Ramos (cell line): ENCODE measurements around the gene KLF13.

Experiments used
- in situ Hi-C: fragments of 300-500 bp; cut with MboI; formaldehyde crosslinking; loops from one replicate; pipeline ENCODE4 v1.14.3; 2022; ENCODE audit warnings: low sequenced_read_pairs; ENCODE audit not compliant: unreplicated experiment

Gene KLF13

DNA sequence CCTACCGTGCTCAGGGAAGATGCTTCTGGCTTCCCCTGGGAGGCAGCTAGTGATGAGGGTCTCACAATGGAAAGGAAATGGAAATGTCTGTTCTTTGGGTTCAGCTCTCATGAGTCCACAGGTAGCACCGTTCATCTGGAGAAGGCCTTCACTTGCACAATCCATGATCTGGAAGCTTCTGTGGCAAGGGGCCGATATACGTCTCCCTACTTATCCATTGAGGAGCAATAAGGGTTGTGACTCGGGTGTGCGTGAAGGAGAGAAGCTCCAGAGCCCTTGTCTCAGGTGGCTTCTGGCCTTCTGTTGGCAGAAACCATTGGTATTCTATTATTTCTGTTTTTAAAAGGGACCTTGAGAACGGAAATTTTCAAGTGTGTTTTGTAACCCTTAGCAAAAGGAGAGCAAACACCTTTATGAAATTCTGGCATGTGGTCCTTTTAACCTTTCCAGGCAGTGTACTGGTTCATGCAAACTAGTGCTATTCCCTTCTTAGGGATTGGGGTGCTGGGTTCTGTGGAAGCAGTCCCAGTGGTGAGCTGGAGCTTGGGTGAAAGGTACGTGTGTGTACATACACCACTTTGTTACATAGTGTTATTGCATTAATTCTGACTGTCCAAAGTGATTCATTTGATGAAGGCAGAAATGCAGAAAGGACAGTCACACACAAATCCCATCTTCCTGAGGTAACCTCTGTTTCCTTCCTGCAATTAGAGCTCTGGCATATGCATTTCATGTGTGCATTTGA, 32.5 kb downstream of the KLF13 start:
- in situ Hi-C loops: no loop called here

DNA sequence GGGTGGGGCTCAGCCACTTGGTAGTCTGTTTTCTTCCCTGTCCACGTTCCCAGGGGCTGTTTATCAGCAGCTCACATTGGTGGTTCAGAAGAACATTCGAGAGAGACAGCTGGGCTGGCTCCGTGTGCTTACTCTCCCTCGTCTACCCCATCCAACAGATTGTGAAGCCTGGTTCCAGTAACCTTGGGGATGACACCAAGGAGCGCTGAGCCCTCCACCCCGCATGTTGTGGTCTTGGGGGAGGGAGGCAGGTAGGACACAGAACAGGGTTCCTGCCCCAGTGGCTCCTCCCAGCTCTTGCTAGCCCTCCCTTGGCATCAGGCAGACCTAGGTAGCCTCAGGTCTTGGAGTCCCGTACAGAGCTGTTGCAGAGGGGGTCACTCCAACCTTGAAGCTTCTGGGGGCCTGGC, 33.1 kb downstream of the KLF13 start:
- in situ Hi-C loops: no loop called here

DNA sequence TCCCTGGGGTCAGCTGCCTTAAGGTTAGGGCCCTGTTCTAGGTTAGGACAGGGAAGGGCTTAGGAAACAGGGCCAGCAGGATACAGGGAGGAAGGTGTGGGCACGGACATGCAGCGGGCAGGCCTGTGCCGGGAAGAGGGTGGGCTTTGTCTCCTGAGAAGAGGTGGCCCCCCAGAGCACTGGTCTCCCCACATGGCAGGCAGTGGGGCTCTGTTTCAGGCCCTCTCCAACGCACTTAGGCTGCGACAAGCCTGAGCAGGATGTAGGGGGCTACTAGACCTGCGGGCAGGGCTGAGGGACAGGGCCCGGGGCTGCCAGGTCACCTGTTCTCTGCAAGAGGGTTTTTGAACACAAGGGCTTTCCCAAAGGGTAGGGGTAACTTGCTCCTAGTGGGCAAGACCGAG, 33.5 kb downstream of the KLF13 start:
- in situ Hi-C loops: no loop called here

DNA sequence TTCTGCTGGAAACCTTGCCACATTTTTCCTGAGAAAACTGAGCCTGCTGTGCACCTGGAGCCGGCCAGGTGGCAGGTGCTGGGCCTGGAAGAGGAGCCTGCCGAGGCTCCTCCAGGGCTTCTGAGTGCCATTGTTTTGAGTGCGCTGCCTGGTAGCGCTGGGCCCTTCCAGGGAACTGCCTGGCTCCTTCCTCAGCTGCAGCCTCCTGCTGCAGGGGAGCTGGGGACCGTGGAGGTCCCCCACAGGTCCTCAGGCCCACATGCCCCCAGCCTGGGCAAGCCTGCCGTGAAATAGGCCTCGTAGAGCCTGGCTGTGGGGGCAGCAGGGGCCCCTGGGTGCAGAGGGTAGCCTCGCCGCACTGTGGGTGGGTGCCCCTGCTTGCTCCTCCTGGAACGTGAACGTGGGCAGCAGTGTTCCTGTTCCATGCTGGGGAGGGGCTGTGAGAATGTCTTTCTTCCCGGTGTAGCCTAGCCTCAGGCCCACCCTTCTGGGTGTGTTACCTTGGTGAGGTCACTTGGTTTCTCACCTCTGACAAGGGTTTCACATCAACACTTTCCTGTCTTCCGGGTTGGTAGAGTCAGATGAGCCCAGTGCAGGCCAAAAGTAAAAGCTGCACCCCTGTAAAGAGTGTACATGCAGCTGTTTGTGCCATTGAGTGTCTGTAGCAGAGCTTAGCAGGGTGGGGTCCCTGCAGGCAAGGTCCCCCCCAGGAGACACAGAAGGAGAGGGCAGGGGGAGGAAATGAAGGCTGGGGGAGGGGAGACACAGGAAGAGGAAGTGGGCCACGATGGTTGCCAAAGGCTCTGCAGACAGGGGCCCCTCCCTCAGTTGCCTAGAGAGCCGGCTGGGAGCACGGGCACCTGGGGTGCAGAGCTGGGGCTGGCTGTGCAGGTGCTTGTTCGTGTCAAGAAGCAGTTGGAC, 34.5 kb downstream of the KLF13 start:
- in situ Hi-C loops: no loop called here

DNA sequence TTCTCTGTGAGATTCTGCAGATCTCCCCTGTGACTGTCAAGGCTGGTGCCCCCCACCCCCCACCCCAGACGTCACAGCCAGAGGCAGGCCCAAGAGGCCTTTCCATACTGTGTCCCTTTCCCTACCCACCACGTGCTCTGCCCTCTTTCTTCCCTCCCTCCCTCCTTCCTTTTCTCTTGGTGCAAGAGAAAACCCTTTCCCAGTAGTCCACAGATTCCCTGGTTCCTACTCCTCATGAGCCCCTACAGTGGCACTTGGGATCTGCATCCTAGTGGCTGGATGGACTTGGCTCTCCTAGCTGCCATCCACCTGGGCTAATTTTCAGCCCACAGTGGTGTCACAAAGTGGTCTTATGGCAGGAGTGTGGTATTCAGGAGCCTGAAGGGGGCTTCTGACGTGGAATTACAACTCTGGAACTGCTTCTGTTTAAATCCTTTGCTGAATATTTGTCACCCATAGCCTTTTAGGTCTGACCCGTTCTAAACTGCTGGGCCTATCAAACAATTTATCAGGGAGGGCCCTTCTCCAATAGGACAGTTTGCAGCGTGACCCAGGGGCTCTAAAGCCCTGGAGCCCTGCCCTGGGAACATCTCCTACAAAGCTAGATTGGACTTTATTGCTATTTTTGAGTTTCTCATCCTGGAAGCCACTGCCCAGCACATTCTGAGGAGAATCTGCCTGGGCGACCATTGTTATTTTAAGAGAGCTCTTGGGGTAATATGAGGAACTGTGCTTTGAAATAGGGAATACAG, 35.3 kb downstream of the KLF13 start:
- in situ Hi-C loops: no loop called here

DNA sequence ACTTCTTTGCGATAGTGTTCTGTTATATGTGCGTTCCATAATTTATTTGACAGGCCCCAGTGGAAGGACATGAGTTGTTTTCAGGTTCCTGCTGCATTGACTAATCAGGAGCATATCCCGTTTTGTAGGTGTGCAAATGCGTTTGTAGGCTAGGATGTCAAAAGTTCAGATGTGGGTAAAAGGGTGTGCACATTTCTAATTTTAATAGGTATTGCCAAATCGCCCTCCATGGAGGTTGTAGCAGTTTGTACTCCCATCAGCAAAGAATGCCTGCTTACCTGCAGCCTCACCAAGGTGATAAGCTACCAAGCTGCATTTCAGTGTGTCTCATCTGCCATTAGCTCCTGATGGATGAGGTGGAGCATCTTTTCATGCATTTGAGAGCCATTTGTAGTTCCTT, 36.3 kb downstream of the KLF13 start:
- in situ Hi-C loops: no loop called here

DNA sequence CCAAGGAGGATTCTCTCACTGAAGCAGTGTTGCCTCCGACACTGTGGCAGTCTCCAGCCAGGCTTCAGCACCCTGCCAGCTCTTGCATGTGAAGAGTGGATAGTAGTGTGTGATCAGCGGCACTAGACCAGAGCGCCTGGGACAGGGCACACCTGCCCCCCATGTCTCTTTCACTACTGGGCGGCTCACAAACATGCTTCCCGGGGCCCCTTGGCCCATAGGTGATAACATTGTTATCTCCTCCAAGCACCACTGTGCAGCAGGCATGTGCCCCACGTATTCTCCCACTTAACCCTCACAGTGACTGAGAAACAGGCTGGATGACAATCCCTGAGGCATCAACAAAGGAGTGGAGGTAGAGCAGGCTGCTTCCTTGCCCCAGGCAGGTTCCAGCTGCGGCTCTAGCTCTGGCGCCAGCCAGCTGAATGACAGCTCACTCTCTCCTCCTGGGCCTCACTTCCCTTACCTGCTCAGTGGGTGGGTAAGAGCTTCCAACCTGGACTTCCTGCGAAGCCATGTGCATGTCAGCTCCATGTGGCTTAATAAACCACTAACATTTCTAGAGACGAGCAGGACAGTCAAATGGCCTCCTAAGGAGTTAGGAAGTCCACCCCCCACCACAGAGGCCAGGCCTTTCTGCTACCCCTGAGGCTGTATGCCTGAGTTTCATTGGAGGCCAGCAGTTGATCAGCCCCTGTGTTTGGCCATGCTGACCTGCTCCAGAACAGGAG, 37.8 kb downstream of the KLF13 start:
- in situ Hi-C loops: no loop called here

DNA sequence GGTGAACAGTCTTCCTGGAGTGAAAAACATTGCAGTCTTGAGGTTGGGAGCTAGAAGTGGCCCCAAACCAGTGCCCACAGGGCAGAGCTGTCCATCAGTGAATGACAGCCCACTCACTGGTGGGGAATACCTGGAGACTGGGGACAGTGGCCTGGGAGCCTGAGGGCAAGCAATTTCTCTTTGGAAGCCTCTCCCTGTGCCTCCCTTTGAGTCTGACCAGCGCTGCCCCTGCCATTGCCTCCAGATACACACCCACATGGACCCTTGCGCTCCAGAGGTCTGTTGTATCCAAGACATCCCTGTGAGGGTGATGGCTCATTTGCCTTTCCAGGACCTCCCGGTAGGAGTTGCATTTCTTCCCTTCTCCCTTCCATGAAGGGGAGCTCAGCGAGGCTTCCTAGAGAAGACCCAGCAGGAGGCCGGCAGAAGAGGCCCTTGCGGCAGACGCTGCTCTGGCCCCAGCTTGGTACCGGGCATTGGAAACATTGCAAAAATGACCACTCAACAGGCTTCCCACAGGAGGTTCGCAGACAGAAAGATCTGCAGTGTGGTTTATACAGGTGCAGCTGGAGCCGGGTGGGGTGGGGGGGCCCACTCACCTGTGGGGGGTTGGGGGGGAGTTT, 38.5 kb downstream of the KLF13 start:
- in situ Hi-C loops: no loop called here

DNA sequence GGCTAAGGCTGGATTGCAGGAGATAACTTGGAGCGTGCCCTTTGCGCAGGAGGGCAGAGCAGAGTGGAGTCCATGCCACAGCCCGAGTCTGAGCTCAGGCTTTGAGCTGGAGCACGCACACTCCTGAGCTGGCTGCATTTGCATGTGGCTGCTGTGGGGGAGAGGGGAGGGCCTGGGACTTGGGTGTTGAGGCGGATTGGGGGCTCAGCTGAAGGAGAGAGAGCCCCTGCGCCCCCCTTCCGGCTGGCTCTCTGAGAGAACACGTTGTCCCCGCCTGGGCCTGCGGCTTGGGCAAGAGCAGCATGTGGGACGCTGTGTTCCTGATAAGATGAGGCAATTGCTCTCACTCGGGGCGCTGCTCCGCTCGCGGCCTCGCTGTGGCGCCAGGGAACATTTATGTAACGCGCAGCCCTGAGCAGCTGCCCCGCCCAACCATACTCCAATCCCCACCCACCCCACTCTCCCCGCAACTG, 39.1 kb downstream of the KLF13 start:
- in situ Hi-C loops: no loop called here

DNA sequence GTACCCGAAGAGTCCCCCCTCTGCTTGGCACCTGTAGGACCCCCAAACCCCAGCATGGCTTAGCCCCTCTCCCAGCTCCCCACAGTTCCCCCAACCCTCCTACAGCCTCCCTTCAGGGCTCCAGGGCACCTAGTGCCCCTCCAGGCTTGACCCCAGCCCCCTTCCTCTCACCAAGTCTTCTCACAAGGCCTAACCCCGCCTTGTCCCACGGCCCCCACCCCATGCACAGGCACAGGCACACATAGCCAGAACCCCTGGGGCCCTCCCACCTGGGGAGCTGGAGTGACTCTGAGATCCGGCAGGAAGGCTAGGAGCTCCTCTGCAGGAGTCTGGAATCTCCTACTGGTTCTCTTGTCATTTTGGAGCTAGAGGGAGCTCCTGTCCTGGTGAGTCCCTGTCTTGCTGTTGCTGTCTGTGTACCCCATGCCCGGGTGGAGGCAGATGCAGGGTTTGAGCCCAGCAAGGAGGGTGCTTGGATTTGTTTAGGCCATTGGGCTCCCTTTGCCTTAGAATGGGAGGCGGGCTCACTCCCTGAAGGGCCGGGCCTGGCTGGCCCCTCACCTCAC, 39.6 kb downstream of the KLF13 start:
- in situ Hi-C loops: no loop called here

DNA sequence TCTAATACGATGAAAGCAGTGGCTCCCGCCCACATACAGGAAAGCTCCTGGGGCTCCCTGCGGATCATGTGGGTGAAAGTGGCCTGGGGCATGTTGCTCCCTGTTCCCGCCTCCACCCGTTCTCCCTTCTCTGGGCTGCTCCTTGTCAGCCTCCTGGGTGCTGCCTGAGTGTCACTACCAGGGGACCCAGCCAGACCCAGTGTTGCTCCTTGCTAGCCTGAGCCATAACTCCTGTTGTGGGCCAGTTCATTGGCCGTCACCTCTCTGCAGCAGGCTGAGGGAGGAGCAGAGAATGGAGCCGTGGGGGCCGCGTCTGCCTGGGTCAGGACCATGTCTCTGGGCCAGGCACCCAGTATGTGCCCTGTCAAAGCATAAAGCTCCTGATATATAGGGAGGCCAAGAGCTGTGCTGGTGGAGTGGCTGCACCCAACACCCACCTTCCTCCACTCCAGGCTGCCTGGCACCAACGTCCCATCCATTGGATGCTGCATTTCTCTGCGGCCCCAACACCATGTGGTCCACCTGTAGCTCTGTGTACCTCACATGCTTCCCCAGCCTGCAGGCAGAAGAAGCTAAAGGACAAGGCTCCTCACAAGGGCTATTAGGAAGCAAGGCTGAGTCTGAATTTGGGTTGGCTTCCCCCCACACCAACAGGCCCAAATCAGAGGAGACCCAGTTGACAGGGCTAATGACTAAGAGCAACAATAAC, 40.5 kb downstream of the KLF13 start:
- in situ Hi-C loops: no loop called here

DNA sequence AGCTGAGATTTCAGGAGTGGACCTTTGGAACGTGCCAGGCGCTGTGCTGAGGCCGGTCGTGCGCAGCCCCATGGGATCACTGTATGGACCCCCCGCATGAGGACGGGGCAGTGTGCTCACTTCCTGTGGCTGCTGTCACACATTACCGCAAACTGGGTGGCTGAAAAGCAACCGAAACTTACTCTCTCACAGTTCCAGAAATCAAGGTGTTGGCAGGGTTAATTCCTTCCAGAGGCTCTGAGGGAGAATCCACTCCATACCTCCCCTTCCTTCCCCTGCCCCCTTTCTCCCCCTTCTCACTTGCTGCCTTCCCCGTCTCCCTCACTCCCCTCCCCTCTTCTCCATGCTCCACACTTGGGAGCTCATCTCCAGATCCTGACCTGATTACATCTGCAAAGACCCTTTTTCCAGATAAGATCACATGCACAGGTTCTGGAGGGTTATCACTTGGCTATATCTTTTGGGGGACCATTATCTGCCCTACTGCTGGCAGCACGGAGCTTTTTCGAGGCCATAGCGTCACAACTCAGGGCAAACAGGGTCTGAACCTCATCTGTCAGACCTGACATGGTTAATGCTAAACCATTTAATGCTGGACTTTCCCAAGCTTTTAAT, 41.2 kb downstream of the KLF13 start:
- in situ Hi-C loops: no loop called here

DNA sequence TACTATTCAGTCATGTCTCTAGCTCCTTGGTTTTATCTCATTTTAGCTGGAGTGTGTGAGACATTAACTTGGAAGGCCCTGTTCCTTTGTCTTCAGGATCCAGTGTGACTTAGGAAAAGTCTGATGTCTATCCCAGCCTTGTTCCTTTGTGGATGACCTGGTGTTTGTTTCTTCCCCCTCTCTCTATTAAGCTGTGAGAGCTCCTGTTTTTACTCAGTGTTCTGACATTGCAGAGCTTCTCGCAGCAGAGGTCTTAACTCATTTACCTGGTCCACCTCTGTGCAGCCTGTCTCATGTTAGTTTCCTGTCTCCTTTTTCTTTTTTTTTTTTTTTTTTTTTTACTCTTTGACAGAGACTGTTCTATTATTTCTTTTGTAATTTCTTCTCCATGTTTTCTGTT, 43.1 kb downstream of the KLF13 start:
- in situ Hi-C loops: no loop called here

DNA sequence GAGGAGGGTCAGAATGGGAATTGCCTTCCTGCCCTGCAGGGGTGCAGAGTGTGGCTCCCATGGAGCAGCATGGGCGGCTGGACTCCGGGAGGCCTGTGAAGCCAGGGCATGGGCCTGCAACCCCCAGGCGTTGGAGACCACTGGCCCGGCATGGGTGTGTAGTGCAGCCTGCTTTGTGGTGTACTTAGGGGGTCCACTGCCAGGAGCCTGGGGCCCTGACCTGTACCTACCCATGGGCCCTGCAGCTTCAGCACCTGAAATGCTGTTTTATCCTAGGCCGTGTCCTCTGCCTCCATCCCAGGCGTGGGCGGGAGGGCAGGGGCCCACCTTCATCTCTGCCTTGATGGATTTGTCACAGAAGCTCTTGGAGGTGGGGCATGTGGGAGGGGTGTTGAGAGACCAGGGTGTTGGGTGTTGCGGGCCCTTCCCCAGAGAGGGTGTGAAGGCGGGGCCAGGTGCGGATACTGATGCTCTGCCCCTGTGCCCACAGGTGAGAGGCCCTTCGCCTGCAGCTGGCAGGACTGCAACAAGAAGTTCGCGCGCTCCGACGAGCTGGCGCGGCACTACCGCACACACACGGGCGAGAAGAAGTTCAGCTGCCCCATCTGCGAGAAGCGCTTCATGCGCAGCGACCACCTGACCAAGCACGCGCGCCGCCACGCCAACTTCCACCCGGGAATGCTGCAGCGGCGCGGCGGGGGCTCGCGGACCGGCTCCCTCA, 45.0 kb downstream of the KLF13 start:
- in situ Hi-C loops: no loop called here

DNA sequence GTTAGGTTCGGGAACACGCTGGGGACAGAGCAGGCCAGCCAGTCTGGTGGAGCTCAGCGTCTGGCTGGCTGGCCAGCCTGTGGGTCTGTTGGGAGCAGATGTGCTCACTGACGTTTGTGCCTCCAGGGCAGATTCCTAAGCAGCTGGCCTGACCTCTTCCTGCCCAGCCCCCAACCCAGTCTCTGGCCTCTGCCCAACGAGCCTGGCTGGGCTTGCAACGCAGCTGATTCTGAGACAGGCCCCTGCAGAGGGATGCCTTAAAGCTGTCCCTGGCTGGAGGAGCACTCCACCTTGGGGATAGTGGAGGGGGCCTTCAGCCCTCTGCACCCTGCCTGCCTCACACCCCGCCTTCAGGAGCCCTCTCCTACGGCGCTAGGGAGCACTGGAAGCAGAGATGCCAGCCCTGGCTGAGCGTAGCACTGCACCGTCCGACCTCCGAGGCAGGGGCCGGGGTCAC, 46.0 kb downstream of the KLF13 start:
- in situ Hi-C loops: no loop called here

DNA sequence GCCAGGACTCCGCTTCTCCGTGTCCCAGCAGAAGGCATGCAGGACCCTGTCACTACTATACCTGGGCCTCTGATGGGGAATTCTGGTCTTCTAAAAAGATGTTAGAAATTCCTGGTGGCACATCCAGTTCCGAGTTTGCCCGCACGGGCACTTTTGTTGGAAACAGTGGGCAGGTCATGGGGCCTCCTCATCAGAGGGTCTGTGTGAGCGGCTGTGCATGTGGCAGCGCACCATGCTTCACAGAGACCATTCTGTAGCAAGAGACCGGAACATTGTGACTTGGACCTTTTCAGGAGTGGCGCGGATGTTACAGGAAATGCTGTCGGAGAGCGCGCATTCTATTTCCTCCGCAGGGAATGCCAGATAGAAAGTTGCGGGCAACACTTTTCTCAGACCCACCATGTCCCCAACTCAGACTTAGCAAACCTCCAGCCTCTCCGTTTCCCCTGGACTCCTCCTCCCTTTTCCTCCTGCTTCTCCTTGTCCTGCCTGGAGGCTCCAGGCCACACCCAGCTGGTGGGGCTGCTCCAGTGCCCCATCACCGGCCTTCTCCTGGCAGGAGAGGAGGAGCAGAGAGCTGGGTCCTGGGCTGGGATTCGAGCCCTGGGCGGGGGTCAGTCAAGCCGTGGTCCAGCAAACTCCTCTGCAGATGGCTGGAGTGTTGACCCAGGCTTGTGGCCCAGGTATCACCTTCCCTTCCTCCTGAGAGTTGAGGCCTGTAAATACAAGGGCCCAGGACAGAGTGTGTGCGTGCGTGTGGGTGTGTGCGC, 46.6 kb downstream of the KLF13 start:
- in situ Hi-C loops: no loop called here

DNA sequence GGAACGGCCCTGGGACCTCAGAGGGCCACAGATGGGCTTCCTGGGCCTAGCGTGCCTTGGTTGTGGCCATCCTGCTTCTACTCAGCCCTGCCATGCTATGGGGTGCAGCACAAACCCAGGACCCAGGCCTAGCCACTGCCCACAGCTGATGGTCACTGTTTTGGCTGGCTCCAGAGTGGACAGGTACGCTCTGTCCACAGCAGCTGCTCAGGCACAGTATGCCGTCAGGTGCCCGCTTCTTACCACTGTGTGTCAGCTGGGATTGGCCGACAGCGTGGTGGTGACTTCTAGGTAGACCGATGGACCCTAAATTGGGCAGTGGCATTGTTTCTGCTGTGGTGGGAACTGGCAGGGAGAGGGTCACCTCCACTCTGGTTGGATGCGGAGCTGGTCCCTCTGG, 47.3 kb downstream of the KLF13 start:
- in situ Hi-C loops: no loop called here
